ENCODE results near the gene FHL2. TPM values are rescaled to one million over a fixed set of nuclear protein-coding genes. Genes with fewer than 3 reads are reported as not detected.

FHL2 gene
- total RNA-seq, 4 donors from 2014 or later, result 53.7 to 99.2 (median 71.6) TPM

DNA sequence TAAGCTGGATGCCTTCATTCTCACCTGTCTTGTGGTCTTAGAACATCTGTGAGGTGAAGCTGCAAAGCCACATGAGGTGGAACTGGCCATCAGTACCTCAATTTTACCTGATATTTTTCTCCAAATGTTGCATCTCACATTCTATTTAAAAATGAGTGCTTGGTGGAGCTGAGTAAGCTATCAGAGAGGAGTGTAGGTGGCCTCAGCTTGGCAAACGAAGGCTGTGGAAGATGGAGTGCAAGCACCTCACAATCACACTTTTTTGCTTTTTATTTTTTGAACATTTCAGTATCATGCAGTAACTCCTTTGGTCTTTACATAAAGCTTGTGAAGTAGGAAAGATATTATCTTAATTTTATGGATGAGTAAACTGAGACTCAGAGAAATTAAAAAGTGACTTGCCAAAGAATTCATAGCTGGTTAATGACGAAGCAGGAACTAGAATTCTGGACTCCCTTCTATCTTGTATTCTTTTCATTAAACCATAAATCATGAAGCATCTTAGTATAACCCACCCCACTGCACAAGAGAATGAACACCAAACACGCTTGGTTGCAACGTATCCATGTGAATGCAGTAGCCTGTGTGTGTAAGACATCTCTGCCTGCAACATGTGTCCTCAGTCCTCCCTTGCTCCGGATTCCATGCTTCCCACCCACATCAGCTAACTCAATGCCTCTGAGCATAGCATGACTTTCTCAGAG, 34.3 kb downstream of the FHL2 start:
- Histone ChIP-seq H3K9me3 (no peaks in the 10 kb centered on the region), H3K4me1 (peaks cover 0 to 13% (median 0%) of the 10 kb centered on the region in 4 donors), H3K27me3 (no peaks in the 10 kb centered on the region), H3K4me3 (no peak overlapping the region), H3K36me3 (peaks cover 0 to 66% (median 2%) of the 10 kb centered on the region in 3 donors), H3K27ac (no peak overlapping the region)
- no peak for TF ChIP-seq EP300 (IDR thresholded peaks at IDR 0.05)
- TF ChIP-seq POLR2A (IDR thresholded peaks at IDR 0.05), result no peak
- TF ChIP-seq, protein P1, sequence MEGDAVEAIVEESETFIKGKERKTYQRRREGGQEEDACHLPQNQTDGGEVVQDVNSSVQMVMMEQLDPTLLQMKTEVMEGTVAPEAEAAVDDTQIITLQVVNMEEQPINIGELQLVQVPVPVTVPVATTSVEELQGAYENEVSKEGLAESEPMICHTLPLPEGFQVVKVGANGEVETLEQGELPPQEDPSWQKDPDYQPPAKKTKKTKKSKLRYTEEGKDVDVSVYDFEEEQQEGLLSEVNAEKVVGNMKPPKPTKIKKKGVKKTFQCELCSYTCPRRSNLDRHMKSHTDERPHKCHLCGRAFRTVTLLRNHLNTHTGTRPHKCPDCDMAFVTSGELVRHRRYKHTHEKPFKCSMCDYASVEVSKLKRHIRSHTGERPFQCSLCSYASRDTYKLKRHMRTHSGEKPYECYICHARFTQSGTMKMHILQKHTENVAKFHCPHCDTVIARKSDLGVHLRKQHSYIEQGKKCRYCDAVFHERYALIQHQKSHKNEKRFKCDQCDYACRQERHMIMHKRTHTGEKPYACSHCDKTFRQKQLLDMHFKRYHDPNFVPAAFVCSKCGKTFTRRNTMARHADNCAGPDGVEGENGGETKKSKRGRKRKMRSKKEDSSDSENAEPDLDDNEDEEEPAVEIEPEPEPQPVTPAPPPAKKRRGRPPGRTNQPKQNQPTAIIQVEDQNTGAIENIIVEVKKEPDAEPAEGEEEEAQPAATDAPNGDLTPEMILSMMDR (IDR thresholded peaks at IDR 0.05), result no peak
- WGBS, 2 donors, result 57 to 61% methylated on average over 5 of the region's 5 CpGs
- no peak for DNase-seq (ENCODE audit: low spot score in 2 of 2)

DNA sequence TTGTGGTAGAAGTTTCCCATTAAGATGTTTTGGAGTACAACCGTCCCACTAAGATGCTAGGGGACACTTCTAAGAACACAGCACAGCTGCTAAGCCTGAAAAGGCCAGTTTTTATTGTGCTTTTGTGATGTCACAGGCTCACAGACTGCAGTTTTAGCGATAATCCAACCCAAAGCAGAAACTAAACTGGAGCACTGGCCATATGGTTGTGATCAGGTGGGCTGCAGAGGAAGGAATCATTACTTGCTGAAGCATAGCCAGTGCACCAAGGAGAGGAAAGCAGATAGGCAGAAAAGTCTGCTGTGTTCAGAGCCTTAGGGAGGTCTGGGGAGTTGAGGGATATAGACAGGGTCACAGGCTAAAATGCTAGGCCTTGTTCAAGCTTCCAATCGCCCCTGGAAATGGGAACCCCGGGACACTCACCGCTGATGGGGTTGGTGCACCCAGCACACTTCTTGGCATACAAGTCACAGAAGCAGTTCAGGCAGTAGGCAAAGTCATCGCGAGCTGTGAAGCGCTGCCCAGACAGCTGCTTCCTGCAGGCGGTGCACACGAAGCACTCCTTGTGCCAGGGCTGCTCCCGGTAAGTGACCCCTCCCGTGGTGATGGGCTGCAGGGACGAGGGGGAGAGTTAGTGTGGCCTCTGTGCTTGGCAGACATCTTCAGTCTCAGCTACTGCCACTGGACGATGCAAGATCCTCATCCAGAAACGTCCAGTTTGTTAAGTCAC, 35.8 kb downstream of the FHL2 start:
- peaks cover 0 to 78% (median 2%) of the 10 kb centered on the region in 3 donors for H3K36me3 ChIP-seq
- H3K9me3 ChIP-seq, result no peaks in the 10 kb centered on the region
- peaks cover 0 to 10% (median 0%) of the 10 kb centered on the region in 4 donors for H3K4me1 ChIP-seq
- H3K27ac ChIP-seq, result no peak overlapping the region
- TF ChIP-seq EP300 (IDR thresholded peaks at IDR 0.05) (no peak), POLR2A (IDR thresholded peaks at IDR 0.05) (no peak)
- TF ChIP-seq, protein P1 (IDR thresholded peaks at IDR 0.05), result no peak
- no peak overlapping the region for H3K4me3 ChIP-seq
- H3K27me3 ChIP-seq, result no peaks in the 10 kb centered on the region
- 54 to 58% methylated on average over 11 to 14 of the region's 15 CpGs for WGBS, 2 donors
- no peak for DNase-seq (ENCODE audit: low spot score in 2 of 2)

DNA sequence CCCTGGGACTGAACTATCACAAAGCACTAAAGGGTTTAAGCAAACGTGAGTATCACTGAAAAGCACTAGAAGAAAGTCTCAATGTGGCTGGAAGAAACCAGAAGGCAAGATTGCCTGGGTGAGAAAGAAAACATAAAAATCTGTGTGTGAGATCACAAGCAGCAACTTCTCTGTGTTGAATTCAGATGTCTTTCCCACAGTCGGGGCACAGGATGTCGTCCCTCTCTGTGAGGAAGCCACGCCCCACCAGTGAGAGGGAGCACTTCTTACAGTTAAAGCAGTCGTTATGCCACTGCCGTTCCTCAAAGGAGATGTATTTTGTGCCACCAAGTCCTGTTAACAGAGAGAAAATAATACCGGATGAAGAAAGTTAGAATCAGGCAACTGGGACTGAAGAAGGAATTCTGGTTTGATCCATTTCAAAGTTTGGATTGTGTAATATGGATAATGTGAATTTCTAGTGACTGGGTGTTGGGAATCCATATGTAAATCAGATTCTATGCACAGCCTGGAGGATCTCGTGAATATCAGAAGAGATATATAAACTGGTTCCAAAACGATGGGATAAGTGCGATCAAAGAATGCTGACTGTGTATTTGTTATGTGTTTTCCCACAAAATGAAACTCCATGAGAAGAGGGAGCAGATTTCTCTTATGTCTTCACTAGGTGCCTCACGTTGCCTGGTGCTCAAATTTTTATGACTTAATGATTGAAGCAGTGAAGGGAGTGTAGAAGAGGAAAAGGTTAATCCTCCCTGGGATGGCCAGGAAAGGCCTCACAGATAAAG, 37.6 kb downstream of the FHL2 start:
- Histone ChIP-seq H3K36me3 (peaks cover 0 to 79% (median 7%) of the 10 kb centered on the region in 3 donors), H3K4me1 (peaks cover 0 to 10% (median 0%) of the 10 kb centered on the region in 4 donors), H3K27ac (no peak overlapping the region), H3K9me3 (peaks cover 0 to 15% (median 1%) of the 10 kb centered on the region in 4 donors), H3K4me3 (no peak overlapping the region), H3K27me3 (no peaks in the 10 kb centered on the region)
- TF ChIP-seq, protein P1 (IDR thresholded peaks at IDR 0.05), result no peak
- no peak for TF ChIP-seq EP300 (IDR thresholded peaks at IDR 0.05)
- DNase-seq (ENCODE audit: low spot score in 2 of 2), result no peak
- 59 to 67% methylated on average over 11 of the region's 11 CpGs for WGBS, 2 donors

DNA sequence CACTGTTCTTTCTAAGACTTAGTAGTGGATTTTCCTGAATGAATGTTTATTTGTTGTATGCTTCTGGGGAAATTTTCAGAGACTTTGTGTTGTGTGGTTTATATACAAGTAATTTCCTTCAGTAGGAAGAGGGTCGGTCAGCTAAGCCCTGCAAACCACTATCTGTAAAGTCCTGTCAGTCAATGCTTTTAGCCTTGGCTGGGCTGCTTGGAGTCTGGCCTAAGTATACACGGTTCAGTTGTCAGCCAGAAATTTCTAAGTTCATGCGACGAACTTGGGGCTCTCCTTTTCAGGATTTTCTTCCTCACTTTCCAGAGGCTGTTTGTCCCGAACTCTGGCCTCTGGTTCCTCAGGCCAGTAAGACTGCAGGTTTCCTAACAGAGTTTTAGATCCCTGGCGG, 40.3 kb downstream of the FHL2 start:
- WGBS, 2 donors, result 75 to 79% methylated on average over 6 of the region's 6 CpGs
- Histone ChIP-seq H3K27ac (no peak overlapping the region), H3K9me3 (peaks cover 0 to 25% (median 1%) of the 10 kb centered on the region in 4 donors), H3K4me3 (no peak overlapping the region), H3K27me3 (no peaks in the 10 kb centered on the region), H3K4me1 (peaks cover 0 to 8% (median 0%) of the 10 kb centered on the region in 4 donors), H3K36me3 (peaks cover 0 to 96% (median 7%) of the 10 kb centered on the region in 3 donors)
- TF ChIP-seq EP300 (IDR thresholded peaks at IDR 0.05) (no peak), POLR2A (IDR thresholded peaks at IDR 0.05) (no peak)
- TF ChIP-seq, protein P1 (IDR thresholded peaks at IDR 0.05), result no peak
- DNase-seq (ENCODE audit: low spot score in 2 of 2), result no peak
